Stomach (tissue), 4 donors: ENCODE results near the gene PLEKHH2.

Experiments
- CTCF ChIP-seq, 7 experiments: fragments of 450-650 bp in 4 of 7; fragments of 200-600 bp in 3 of 7; sonication (generic) in 3 of 7; IDR thresholded peaks; one replicate each; pipeline ENCODE4 v1.5.1; 2016 to 2019; ENCODE audit warnings: antibody characterized with exemption in 7 of 7, control low read depth in 2 of 7, mild to moderate bottlenecking in 1 of 7
- POLR2A ChIP-seq, 4 donors: fragments of 450-650 bp; IDR thresholded peaks; one replicate each; pipeline ENCODE4 v1.6.1; 2016; ENCODE audit warnings: antibody characterized with exemption in 4 of 4, control low read depth in 2 of 4, mild to moderate bottlenecking in 1 of 4, moderate library complexity in 1 of 4

GRCh38 chr2:43745457-43745856, 108.4 kb downstream of the PLEKHH2 start:
- TF ChIP-seq CTCF (IDR thresholded peaks at IDR 0.05) (no peak), POLR2A (IDR thresholded peaks at IDR 0.05) (no peak)
